ENCODE data around the gene RNF149.
A peak's percentile ranks its signal among the peaks of the same experiment; 100 is the strongest.
"Not testable (repeated sequence)": the region's sequence is repeated elsewhere in the genome, so short reads cannot be mapped to it uniquely, and the experiment has no call there.

The RNF149 gene, protein sequence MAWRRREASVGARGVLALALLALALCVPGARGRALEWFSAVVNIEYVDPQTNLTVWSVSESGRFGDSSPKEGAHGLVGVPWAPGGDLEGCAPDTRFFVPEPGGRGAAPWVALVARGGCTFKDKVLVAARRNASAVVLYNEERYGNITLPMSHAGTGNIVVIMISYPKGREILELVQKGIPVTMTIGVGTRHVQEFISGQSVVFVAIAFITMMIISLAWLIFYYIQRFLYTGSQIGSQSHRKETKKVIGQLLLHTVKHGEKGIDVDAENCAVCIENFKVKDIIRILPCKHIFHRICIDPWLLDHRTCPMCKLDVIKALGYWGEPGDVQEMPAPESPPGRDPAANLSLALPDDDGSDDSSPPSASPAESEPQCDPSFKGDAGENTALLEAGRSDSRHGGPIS

GRCh38 chr2:101308432-101309210 is at the start of gene RNF149:
Gene RNF149, minus strand, starts transcription at chr2:101308701. Its CDS starts 113 bp downstream, at chr2:101308588.
- Mint-ChIP-seq H3K4me3 (peak within 1 kb of the TSS; percentile 94 to 98), H3K9me3 (no peaks in the 10 kb centered on the region), H3K27ac (peak within 1 kb of the TSS; percentile 94 to 96), H3K27me3 (no peaks in the 10 kb centered on the region), H3K4me1 (peaks cover 65% of the 10 kb centered on the region)
- peak; percentile 70 for ATAC-seq
- DNase-seq, result peak; percentile 91 to 92

DNA sequence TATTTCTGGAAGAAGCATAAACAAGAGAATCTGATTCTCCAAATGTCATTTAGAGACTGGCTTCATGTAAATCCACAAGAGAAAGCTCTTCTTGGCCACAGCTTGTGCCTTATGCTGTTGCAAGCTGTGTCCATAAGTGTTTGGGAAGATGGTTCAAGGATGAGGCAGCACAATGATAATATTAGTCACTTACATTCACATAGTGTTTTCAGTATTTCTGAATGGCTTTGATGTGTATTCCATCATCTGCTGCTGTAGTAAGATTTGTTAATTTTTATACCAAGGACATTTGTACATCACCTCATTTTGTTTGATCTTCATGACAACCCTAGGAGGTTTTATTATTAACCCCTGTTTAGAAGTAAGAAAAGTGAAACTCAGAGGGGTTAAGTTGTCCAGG is 48.9 kb upstream of the RNF149 start:
- no peak for DNase-seq
- Mint-ChIP-seq H3K27me3 (no peaks in the 10 kb centered on the region), H3K27ac (peak overlapping the region in 1 of 2 donors; percentile 81), H3K4me3 (no peak overlapping the region), H3K9me3 (no peaks in the 10 kb centered on the region), H3K4me1 (peaks cover 15% of the 10 kb centered on the region)
- ATAC-seq, result no peak

DNA sequence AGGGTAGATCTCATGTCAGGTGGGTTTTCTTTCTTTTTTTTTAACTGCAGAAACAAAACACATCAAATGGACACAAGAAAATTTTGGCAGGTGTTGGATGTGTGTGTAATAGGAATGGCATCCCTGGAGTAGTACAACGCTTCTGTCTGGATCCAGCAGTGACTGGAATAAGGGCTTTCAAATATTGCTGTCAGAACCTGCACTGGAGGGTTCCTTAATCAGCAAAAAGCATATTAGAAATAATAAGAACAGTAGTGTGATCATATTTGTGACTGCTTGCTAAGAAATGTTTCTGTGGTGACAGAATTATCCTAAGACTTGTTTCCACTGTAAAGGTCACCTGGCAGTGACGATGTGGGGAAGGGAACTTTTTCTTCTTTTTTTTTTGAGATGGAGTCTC is 48.0 kb upstream of the RNF149 start:
- ATAC-seq, result no peak
- no peaks in the 10 kb centered on the region for H3K9me3 Mint-ChIP-seq
- H3K27ac Mint-ChIP-seq, result no peak overlapping the region
- H3K4me1 Mint-ChIP-seq, result peaks cover 6% of the 10 kb centered on the region
- H3K27me3 Mint-ChIP-seq, result no peaks in the 10 kb centered on the region
- DNase-seq, result no peak
- no peak overlapping the region for H3K4me3 Mint-ChIP-seq

DNA sequence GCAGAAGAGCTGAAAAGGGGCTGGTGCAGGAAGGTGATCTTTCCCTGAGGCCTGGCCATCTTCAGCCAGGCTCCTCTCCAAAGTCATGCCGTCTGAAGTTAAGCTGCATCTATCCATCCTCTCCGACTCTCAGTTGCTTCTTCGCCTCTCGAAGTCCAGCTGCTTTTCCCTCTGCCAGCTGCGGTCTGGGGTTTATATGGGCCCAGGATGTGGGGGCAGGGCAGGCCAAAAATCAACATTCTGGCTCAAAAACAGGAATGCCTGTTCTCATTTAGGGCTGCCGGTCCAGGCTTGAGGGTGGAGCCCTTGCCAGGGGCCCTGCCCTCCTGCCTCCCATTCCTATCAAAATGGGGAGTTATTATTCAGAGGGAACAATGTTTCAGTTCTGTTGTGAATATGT is 47.6 kb upstream of the RNF149 start:
- no peak overlapping the region for H3K27ac Mint-ChIP-seq
- H3K9me3 Mint-ChIP-seq, result no peaks in the 10 kb centered on the region
- no peak for ATAC-seq

DNA sequence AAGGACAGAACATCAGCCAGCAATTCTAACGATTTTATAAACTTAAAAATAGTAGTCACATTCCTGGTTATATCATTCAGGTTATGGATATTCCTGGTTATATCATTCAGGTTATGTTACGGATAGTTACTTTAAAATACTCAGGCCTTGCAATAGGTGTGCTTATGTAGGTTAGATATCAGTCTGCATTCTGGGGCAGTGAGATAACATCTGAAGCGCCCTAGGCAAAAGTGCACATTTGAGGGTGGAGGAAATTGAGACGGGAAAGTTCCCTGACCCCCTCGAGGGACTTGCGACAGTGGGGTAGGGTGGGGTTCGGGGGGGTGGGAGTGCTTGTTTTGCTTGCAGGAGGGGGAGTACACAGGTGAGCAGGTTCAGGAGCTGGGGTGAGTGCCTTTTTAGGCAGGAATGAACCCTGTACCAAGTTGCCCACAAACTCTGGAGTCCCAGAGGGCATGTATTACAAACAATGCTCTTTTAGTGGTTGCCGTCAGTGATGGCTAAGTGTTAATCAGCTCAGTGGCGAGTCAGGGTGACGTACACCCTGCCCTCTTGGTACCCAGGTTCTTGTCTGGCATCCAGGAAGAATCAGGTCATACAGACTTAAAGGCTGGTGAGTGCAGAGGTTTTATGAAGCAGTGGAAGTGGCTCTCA is 47.0 kb upstream of the RNF149 start:
- no peak for ATAC-seq
- Mint-ChIP-seq H3K4me1 (no peaks in the 10 kb centered on the region), H3K9me3 (no peaks in the 10 kb centered on the region), H3K27ac (no peak overlapping the region), H3K4me3 (no peak overlapping the region), H3K27me3 (no peaks in the 10 kb centered on the region)
- DNase-seq, result no peak

More for the DNA sequence above, 47.6 kb upstream of the RNF149 start:
- no peaks in the 10 kb centered on the region for H3K27me3 Mint-ChIP-seq
- DNase-seq, result no peak
- no peak overlapping the region for H3K4me3 Mint-ChIP-seq
- peaks cover 2% of the 10 kb centered on the region for H3K4me1 Mint-ChIP-seq

- H3K9me3 Mint-ChIP-seq, result no peaks in the 10 kb centered on the region
- H3K27me3 Mint-ChIP-seq, result no peaks in the 10 kb centered on the region
- H3K4me3 Mint-ChIP-seq, result no peak overlapping the region
- no peak for ATAC-seq
- H3K4me1 Mint-ChIP-seq, result no peaks in the 10 kb centered on the region
- no peak for DNase-seq
- no peak overlapping the region for H3K27ac Mint-ChIP-seq
These were observed 46.2 kb upstream of the RNF149 start for GRCh38 chr2:101354420-101355311.

GRCh38 chr2:101352631-101353030 is 44.1 kb upstream of the RNF149 start:
- not testable (repeated sequence) for H3K9me3 Mint-ChIP-seq, DNase-seq, H3K27ac Mint-ChIP-seq, H3K4me3 Mint-ChIP-seq, H3K27me3 Mint-ChIP-seq, ATAC-seq, H3K4me1 Mint-ChIP-seq

- ATAC-seq (no peak), DNase-seq (no peak)
- H3K27ac Mint-ChIP-seq, result no peak overlapping the region
- H3K4me3 Mint-ChIP-seq, result no peak overlapping the region
- H3K9me3 Mint-ChIP-seq, result no peaks in the 10 kb centered on the region
- H3K27me3 Mint-ChIP-seq, result no peaks in the 10 kb centered on the region
- no peaks in the 10 kb centered on the region for H3K4me1 Mint-ChIP-seq
These were observed 42.7 kb upstream of the RNF149 start for GRCh38 chr2:101351207-101351606.

DNA sequence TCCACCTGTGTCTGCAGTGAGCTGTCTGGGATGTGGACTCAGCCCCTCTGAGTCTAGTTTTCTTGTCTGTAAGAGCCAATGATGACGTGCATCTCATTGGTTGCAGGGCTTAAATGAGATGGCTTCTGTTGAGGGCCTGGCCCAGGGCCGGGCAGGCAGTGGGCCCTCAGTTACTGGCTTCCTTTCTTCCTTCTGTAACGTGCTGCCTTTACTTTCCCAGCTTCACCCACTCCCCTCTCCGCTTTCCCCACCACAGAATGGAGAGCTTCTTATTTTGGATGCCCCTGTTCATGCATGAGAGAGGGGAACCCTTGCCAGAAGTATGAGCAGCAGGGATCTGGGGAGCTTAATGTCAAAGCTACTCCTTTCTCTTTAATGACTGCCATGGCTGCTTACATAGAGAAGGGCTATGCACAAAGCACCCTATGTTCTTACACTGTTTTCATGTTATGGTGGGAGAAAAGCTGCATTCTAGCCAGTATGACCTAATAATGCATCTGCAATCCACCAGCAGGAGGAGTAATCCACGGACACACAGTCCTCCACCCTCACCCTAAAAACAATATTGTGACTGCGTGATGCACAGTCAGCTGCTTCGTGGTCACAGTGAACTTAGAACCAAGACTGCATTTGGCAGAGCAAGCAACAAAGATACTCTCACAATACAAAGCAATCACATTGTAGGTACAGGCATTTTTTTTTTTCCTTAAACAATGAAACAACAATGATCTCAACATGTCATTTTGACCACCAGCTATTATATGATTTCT is 41.6 kb upstream of the RNF149 start:
- ATAC-seq (no peak), DNase-seq (no peak)
- no peaks in the 10 kb centered on the region for H3K9me3 Mint-ChIP-seq
- H3K4me1 Mint-ChIP-seq, result no peaks in the 10 kb centered on the region
- H3K4me3 Mint-ChIP-seq, result no peak overlapping the region
- peak overlapping the region in 1 of 2 donors; percentile 1 for H3K27ac Mint-ChIP-seq
- H3K27me3 Mint-ChIP-seq, result no peaks in the 10 kb centered on the region

GRCh38 chr2:101348883-101349282 is 40.4 kb upstream of the RNF149 start:
- H3K27ac Mint-ChIP-seq, result no peak overlapping the region
- no peaks in the 10 kb centered on the region for H3K27me3 Mint-ChIP-seq
- no peaks in the 10 kb centered on the region for H3K4me1 Mint-ChIP-seq
- H3K4me3 Mint-ChIP-seq, result no peak overlapping the region
- DNase-seq, result no peak
- no peaks in the 10 kb centered on the region for H3K9me3 Mint-ChIP-seq
- no peak for ATAC-seq

GRCh38 chr2:101346909-101347308 is 38.4 kb upstream of the RNF149 start:
- H3K9me3 Mint-ChIP-seq, result no peaks in the 10 kb centered on the region
- no peak overlapping the region for H3K27ac Mint-ChIP-seq
- H3K4me1 Mint-ChIP-seq, result peaks cover 6% of the 10 kb centered on the region
- no peak for DNase-seq
- H3K4me3 Mint-ChIP-seq, result no peak overlapping the region
- no peak for ATAC-seq
- no peaks in the 10 kb centered on the region for H3K27me3 Mint-ChIP-seq

DNA sequence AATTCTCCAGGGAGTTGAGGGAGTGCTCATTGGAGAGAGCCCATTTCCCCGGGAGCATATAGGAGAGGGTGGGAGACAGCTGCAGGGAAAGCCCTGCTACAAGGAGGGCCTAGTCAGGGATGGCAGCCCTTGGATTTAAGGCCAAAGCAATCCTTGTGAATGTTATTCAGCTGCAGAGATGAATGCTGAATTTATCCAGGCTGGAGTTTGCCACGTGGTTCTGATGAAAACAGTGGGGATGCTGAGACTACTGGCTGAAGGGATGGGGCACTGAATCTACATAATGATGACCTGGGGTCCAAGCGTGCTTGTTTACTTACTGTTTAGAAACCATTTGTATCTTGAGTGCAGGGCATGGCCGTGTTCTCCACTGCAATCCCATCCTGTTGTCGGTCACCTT is 35.6 kb upstream of the RNF149 start:
- peaks cover 24% of the 10 kb centered on the region for H3K4me1 Mint-ChIP-seq
- DNase-seq, result no peak
- peak overlapping the region in 1 of 2 donors; percentile 67 for H3K27ac Mint-ChIP-seq
- H3K9me3 Mint-ChIP-seq, result no peaks in the 10 kb centered on the region
- H3K27me3 Mint-ChIP-seq, result no peaks in the 10 kb centered on the region
- no peak for ATAC-seq
- H3K4me3 Mint-ChIP-seq, result no peak overlapping the region

GRCh38 chr2:101342625-101343008 is 34.1 kb upstream of the RNF149 start:
- Mint-ChIP-seq H3K27me3 (no peaks in the 10 kb centered on the region), H3K4me3 (no peak overlapping the region), H3K27ac (no peak overlapping the region), H3K4me1 (peaks cover 24% of the 10 kb centered on the region), H3K9me3 (no peaks in the 10 kb centered on the region)
- no peak for ATAC-seq
- no peak for DNase-seq

- peak; percentile 55 for ATAC-seq
- Mint-ChIP-seq H3K27me3 (no peaks in the 10 kb centered on the region), H3K4me3 (peak overlapping the region in 1 of 2 donors; percentile 30), H3K4me1 (peaks cover 24% of the 10 kb centered on the region), H3K9me3 (no peaks in the 10 kb centered on the region), H3K27ac (no peak overlapping the region)
- DNase-seq, result peak; percentile 56 to 57
These were observed 33.6 kb upstream of the RNF149 start for GRCh38 chr2:101341901-101342624.

Data from stimulated activated naive CD8-positive, alpha-beta T cell treated with anti-CD3 and anti-CD28 coated beads, Interleukin-15, amount 100 ng/mL, for 72 hours (primary cell).